ENCODE data around the gene GRIP1. TPM values are rescaled to one million over a fixed set of nuclear protein-coding genes. Genes with fewer than 3 reads are reported as not detected.

Gene GRIP1
- total RNA-seq, 4 donors from 2014 or later, result 0.22 to 3.0 (median 1.6) TPM

GRCh38 chr12:66653796-66654195, 25.1 kb downstream of the GRIP1 start:
- no peak for DNase-seq (ENCODE audit: low spot score in 2 of 2)
- Histone ChIP-seq H3K4me3 (no peak overlapping the region), H3K4me1 (no peaks in the 10 kb centered on the region), H3K27me3 (no peaks in the 10 kb centered on the region), H3K36me3 (no peaks in the 10 kb centered on the region), H3K9me3 (no peaks in the 10 kb centered on the region), H3K27ac (no peak overlapping the region)
- 38 to 43% methylated on average over 1 of the region's 1 CpG for WGBS, 2 donors
- TF ChIP-seq POLR2A (IDR thresholded peaks at IDR 0.05) (no peak), CTCF (IDR thresholded peaks at IDR 0.05) (no peak), EP300 (IDR thresholded peaks at IDR 0.05) (no peak)

- DNase-seq (ENCODE audit: low spot score in 2 of 2), result no peak
- TF ChIP-seq CTCF (IDR thresholded peaks at IDR 0.05) (no peak), EP300 (IDR thresholded peaks at IDR 0.05) (no peak), POLR2A (IDR thresholded peaks at IDR 0.05) (no peak)
- Histone ChIP-seq H3K36me3 (no peaks in the 10 kb centered on the region), H3K4me3 (no peak overlapping the region), H3K9me3 (no peaks in the 10 kb centered on the region), H3K27me3 (no peaks in the 10 kb centered on the region), H3K27ac (no peak overlapping the region), H3K4me1 (no peaks in the 10 kb centered on the region)
- WGBS, 2 donors, result 65 to 73% methylated on average over 10 of the region's 10 CpGs
Measured at GRCh38 chr12:66648033-66648735, 30.7 kb downstream of the GRIP1 start.

- no peak overlapping the region for H3K27ac ChIP-seq
- H3K4me1 ChIP-seq, result no peaks in the 10 kb centered on the region
- WGBS, 2 donors, result 69 to 80% methylated on average over 5 of the region's 5 CpGs
- no peak for TF ChIP-seq POLR2A (IDR thresholded peaks at IDR 0.05)
- no peak for TF ChIP-seq EP300 (IDR thresholded peaks at IDR 0.05)
- TF ChIP-seq CTCF (IDR thresholded peaks at IDR 0.05), result no peak
- no peak overlapping the region for H3K4me3 ChIP-seq
- no peaks in the 10 kb centered on the region for H3K27me3 ChIP-seq
- H3K36me3 ChIP-seq, result no peaks in the 10 kb centered on the region
- no peaks in the 10 kb centered on the region for H3K9me3 ChIP-seq
- no peak for DNase-seq (ENCODE audit: low spot score in 2 of 2)
Measured at GRCh38 chr12:66647034-66647691, 31.7 kb downstream of the GRIP1 start.

GRCh38 chr12:66644151-66644550, 34.7 kb downstream of the GRIP1 start:
- WGBS, 2 donors, result 50 to 75% methylated on average over 1 of the region's 1 CpG

More at GRCh38 chr12:66644151-66644550, 34.7 kb downstream of the GRIP1 start:
- Histone ChIP-seq H3K4me3 (no peak overlapping the region), H3K27ac (no peak overlapping the region), H3K36me3 (no peaks in the 10 kb centered on the region), H3K4me1 (no peaks in the 10 kb centered on the region), H3K27me3 (no peaks in the 10 kb centered on the region), H3K9me3 (no peaks in the 10 kb centered on the region)
- no peak for TF ChIP-seq EP300 (IDR thresholded peaks at IDR 0.05)
- no peak for TF ChIP-seq POLR2A (IDR thresholded peaks at IDR 0.05)
- no peak for TF ChIP-seq CTCF (IDR thresholded peaks at IDR 0.05)
- DNase-seq (ENCODE audit: low spot score in 2 of 2), result no peak

All from tibial nerve (tissue), 4 donors.